GM18868 (cell line): Measurements from ENCODE around the gene SEC24A.
"Not testable (repeated sequence)": the region's sequence is repeated elsewhere in the genome, so short reads cannot be mapped to it uniquely, and the experiment has no call there.

Experiments used
- ATAC-seq: cut with Tn5 transposase; IDR thresholded peaks from one replicate; pipeline ENCODE4 v1.9.1; 2021; ENCODE audit warnings: mild to moderate bottlenecking, moderate library complexity; ENCODE audit not compliant: unreplicated experiment

SEC24A gene

GRCh38 chr5:134648425-134649162 lies at the start of gene SEC24A:
SEC24A (plus strand) TSS chr5:134648785; CDS start chr5:134649077, 292 bp downstream.
- peak; percentile 78 for ATAC-seq

GRCh38 chr5:134599820-134600219 lies 48.8 kb upstream of the SEC24A start:
- not testable (repeated sequence) for ATAC-seq

- no peak for ATAC-seq
These were observed 48.0 kb upstream of the SEC24A start for GRCh38 chr5:134600600-134600999.

GRCh38 chr5:134603059-134603458 lies 45.5 kb upstream of the SEC24A start:
- ATAC-seq: peak; percentile 53

- no peak for ATAC-seq
These were observed 43.7 kb upstream of the SEC24A start for GRCh38 chr5:134604908-134605307.

GRCh38 chr5:134606726-134607125 lies 41.9 kb upstream of the SEC24A start:
- ATAC-seq: no peak

- ATAC-seq: no peak
These were observed 40.0 kb upstream of the SEC24A start for GRCh38 chr5:134608555-134608954.

GRCh38 chr5:134609232-134609851 lies 39.2 kb upstream of the SEC24A start:
- no peak for ATAC-seq

- ATAC-seq: no peak
These were observed 37.9 kb upstream of the SEC24A start for GRCh38 chr5:134610725-134611124.

GRCh38 chr5:134611515-134611914 lies 37.1 kb upstream of the SEC24A start:
- no peak for ATAC-seq

- ATAC-seq: no peak
These were observed 34.0 kb upstream of the SEC24A start for GRCh38 chr5:134614450-134615085.

- ATAC-seq: no peak
These were observed 28.0 kb upstream of the SEC24A start for GRCh38 chr5:134620634-134621033.

GRCh38 chr5:134625559-134625958 lies 23.0 kb upstream of the SEC24A start:
- ATAC-seq: no peak

GRCh38 chr5:134626369-134627014 lies 22.1 kb upstream of the SEC24A start:
- ATAC-seq: no peak

- ATAC-seq: no peak
These were observed 14.4 kb upstream of the SEC24A start for GRCh38 chr5:134634227-134634626.

GRCh38 chr5:134635366-134635765 lies 13.2 kb upstream of the SEC24A start:
- not testable (repeated sequence) for ATAC-seq

- no peak for ATAC-seq
These were observed 11.4 kb upstream of the SEC24A start for GRCh38 chr5:134637116-134637721.

- ATAC-seq: no peak
These were observed 9.8 kb upstream of the SEC24A start for GRCh38 chr5:134638760-134639201.

GRCh38 chr5:134642931-134643530 lies 5.6 kb upstream of the SEC24A start:
- no peak for ATAC-seq

- ATAC-seq: peak; percentile 36
These were observed 698 bp upstream of the SEC24A start for GRCh38 chr5:134647750-134648424.
